Fibroblast of skin of back (primary cell): Measurements from ENCODE around the gene SCAMP4.
"Not testable (repeated sequence)": the region's sequence is repeated elsewhere in the genome, so short reads cannot be mapped to it uniquely, and the experiment has no call there.

Experiments
- DNase-seq: peaks from one replicate; pipeline ENCODE4 v3.0.0-alpha.2; 2013

Gene SCAMP4

GRCh38 chr19:1882786-1883692, 22.2 kb upstream of the SCAMP4 start:
- no peak for DNase-seq

- DNase-seq = no peak
Observed at GRCh38 chr19:1883784-1884183, 21.4 kb upstream of the SCAMP4 start.

GRCh38 chr19:1884291-1884718, 20.9 kb upstream of the SCAMP4 start:
- DNase-seq = no peak

- no peak for DNase-seq
Observed at GRCh38 chr19:1884719-1885334, 20.4 kb upstream of the SCAMP4 start.

- DNase-seq = peak; percentile 92
Observed at GRCh38 chr19:1885398-1886119, 19.6 kb upstream of the SCAMP4 start, which contains the start of gene ABHD17A. TSS of gene ABHD17A (minus strand) at chr19:1885496. CDS start at chr19:1881566, 3,930 bp downstream.

GRCh38 chr19:1886360-1886759, 18.8 kb upstream of the SCAMP4 start:
- DNase-seq = not testable (repeated sequence)

- no peak for DNase-seq
Observed at GRCh38 chr19:1888385-1888784, 16.8 kb upstream of the SCAMP4 start.

GRCh38 chr19:1889907-1890306, 15.3 kb upstream of the SCAMP4 start:
- no peak for DNase-seq

- DNase-seq = no peak
Observed at GRCh38 chr19:1893791-1894190, 11.4 kb upstream of the SCAMP4 start.

- DNase-seq = no peak
Observed at GRCh38 chr19:1896508-1896907, 8.7 kb upstream of the SCAMP4 start.

- DNase-seq = no peak
Observed at GRCh38 chr19:1901940-1902404, 3.2 kb upstream of the SCAMP4 start.

GRCh38 chr19:1902923-1903322, 2.3 kb upstream of the SCAMP4 start:
- no peak for DNase-seq

GRCh38 chr19:1904860-1905109, 414 bp upstream of the SCAMP4 start:
- no peak for DNase-seq

- DNase-seq = no peak
Observed at GRCh38 chr19:1905863-1906375, 720 bp downstream of the SCAMP4 start.

GRCh38 chr19:1906985-1907562, 1.9 kb downstream of the SCAMP4 start:
- no peak for DNase-seq

- DNase-seq = no peak
Observed at GRCh38 chr19:1907563-1908363, 2.6 kb downstream of the SCAMP4 start.

GRCh38 chr19:1908364-1908678, 3.1 kb downstream of the SCAMP4 start:
- DNase-seq = no peak

GRCh38 chr19:1909761-1910080, 4.5 kb downstream of the SCAMP4 start:
- no peak for DNase-seq

GRCh38 chr19:1910177-1910576, 5.0 kb downstream of the SCAMP4 start:
- DNase-seq = peak; percentile 18

- DNase-seq = no peak
Observed at GRCh38 chr19:1911098-1911497, 5.9 kb downstream of the SCAMP4 start.

GRCh38 chr19:1911995-1912394, 6.8 kb downstream of the SCAMP4 start:
- no peak for DNase-seq
